Glutamatergic neuron (in vitro differentiated cells): Measurements from ENCODE around the gene NDUFB10. TPM values are rescaled to one million over a fixed set of nuclear protein-coding genes. Genes with fewer than 3 reads are reported as not detected.

Experiments used
- DNase-seq: peaks from one replicate; pipeline ENCODE4 v3.0.0; 2022
- H3K27ac Mint-ChIP-seq: one replicate; pipeline ENCODE4 v1.8.0; 2020; ENCODE audit warnings: mild to moderate bottlenecking, mixed read lengths, inconsistent platforms; ENCODE audit not compliant: unreplicated experiment
- H3K27me3 Mint-ChIP-seq: one replicate; pipeline ENCODE4 v1.8.0; 2020; ENCODE audit warnings: mild to moderate bottlenecking, moderate library complexity, mixed read lengths, inconsistent platforms; ENCODE audit not compliant: unreplicated experiment
- H3K36me3 Mint-ChIP-seq: one replicate; pipeline ENCODE4 v1.8.0; 2020; ENCODE audit warnings: mild to moderate bottlenecking, mixed read lengths, inconsistent platforms; ENCODE audit not compliant: unreplicated experiment
- H3K4me1 Mint-ChIP-seq: one replicate; pipeline ENCODE4 v1.8.0; 2020; ENCODE audit warnings: mild to moderate bottlenecking, low read depth, mixed read lengths, inconsistent platforms; ENCODE audit not compliant: unreplicated experiment
- H3K4me3 Mint-ChIP-seq: one replicate; pipeline ENCODE4 v1.8.0; 2020; ENCODE audit warnings: mild to moderate bottlenecking, mixed read lengths, inconsistent platforms; ENCODE audit not compliant: unreplicated experiment
- H3K9me3 Mint-ChIP-seq: one replicate; pipeline ENCODE4 v1.8.0; 2020; ENCODE audit warnings: mild to moderate bottlenecking, moderate library complexity, mixed read lengths, inconsistent platforms; ENCODE audit not compliant: unreplicated experiment
- CTCF ChIP-seq: fragments of 200-600 bp; sonication (generic); IDR thresholded peaks from one replicate; pipeline ENCODE4 v1.5.0; 2021; ENCODE audit not compliant: partially characterized antibody, unreplicated experiment
- total RNA-seq: library from RNA; stranded (reverse); fragmentation: NEBNext Ultra II Directional; extraction: Animal tissue kit (Norgen Biotek cat#: 25700); gene quantifications from one replicate; pipeline ENCODE4 v1.2.1, GENCODE V29; 2021; ENCODE audit not compliant: unreplicated experiment

Gene NDUFB10
- total RNA-seq, 1 donor from 2014 or later, result 302 TPM

- no peak overlapping the region for H3K4me3 Mint-ChIP-seq
- no peaks in the 10 kb centered on the region for H3K36me3 Mint-ChIP-seq
- H3K4me1 Mint-ChIP-seq, result no peaks in the 10 kb centered on the region
- H3K9me3 Mint-ChIP-seq, result peaks cover 9% of the 10 kb centered on the region
- no peak overlapping the region for H3K27ac Mint-ChIP-seq
- DNase-seq, result no peak
- no peak for TF ChIP-seq CTCF
- H3K27me3 Mint-ChIP-seq, result peaks cover 6% of the 10 kb centered on the region
These were observed 39.8 kb downstream of the NDUFB10 start for GRCh38 chr16:1998852-1999801.

GRCh38 chr16:1999866-2000514 is 40.7 kb downstream of the NDUFB10 start:
- Mint-ChIP-seq H3K27ac (no peak overlapping the region), H3K27me3 (peaks cover 8% of the 10 kb centered on the region), H3K4me1 (no peaks in the 10 kb centered on the region), H3K36me3 (no peaks in the 10 kb centered on the region), H3K9me3 (peaks cover 8% of the 10 kb centered on the region), H3K4me3 (no peak overlapping the region)
- no peak for DNase-seq
- TF ChIP-seq CTCF, result no peak

GRCh38 chr16:2001035-2001434 is 41.7 kb downstream of the NDUFB10 start:
- H3K27ac Mint-ChIP-seq, result no peak overlapping the region
- no peak overlapping the region for H3K4me3 Mint-ChIP-seq
- no peak for DNase-seq
- H3K27me3 Mint-ChIP-seq, result peaks cover 8% of the 10 kb centered on the region
- no peaks in the 10 kb centered on the region for H3K36me3 Mint-ChIP-seq
- peaks cover 8% of the 10 kb centered on the region for H3K9me3 Mint-ChIP-seq
- no peak for TF ChIP-seq CTCF
- peaks cover 4% of the 10 kb centered on the region for H3K4me1 Mint-ChIP-seq

GRCh38 chr16:2001456-2002355 is 42.4 kb downstream of the NDUFB10 start:
- peaks cover 8% of the 10 kb centered on the region for H3K9me3 Mint-ChIP-seq
- no peak overlapping the region for H3K4me3 Mint-ChIP-seq
- no peak for TF ChIP-seq CTCF
- DNase-seq, result no peak
- no peak overlapping the region for H3K27ac Mint-ChIP-seq
- peaks cover 10% of the 10 kb centered on the region for H3K4me1 Mint-ChIP-seq
- H3K36me3 Mint-ChIP-seq, result no peaks in the 10 kb centered on the region
- H3K27me3 Mint-ChIP-seq, result peaks cover 10% of the 10 kb centered on the region
